ENCODE results near the gene TRDMT1. TPM values are rescaled to one million over a fixed set of nuclear protein-coding genes. Genes with fewer than 3 reads are reported as not detected.

TRDMT1 gene
- polyA plus RNA-seq, 10 donors = 6.5 to 11.3 (median 8.9) TPM

DNA sequence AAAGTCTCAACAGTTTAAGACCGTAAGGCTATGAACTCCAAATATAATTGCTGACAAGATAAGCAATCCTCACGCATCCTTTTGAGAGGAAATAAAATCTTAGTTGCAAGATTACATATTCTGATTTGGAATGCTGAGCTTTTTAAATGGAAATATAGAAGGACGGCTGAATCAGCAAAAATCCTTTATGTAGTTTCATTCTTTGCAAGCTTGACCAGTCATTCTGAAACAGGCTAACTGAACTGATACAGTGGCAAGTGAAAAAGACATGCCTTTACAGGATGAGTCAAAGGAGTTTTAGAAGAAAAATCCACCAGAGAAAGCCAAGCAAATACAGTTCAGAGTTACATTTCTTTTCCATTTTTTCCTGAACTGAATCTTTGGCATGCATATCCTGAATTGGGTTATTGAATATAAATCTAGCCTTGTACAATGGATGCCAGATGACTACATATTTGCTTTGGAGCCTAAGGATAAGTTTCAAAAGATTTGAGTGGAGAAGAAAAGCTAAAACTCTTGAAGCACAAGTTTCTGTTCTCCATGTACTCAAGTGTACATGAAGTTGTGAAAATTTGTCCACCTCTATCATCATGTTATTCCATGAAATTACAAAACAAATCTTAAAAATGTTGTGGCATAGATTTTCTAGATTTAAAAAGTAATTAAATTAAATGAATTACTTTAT is 30.9 kb upstream of the TRDMT1 start:
- no peak for DNase-seq

DNA sequence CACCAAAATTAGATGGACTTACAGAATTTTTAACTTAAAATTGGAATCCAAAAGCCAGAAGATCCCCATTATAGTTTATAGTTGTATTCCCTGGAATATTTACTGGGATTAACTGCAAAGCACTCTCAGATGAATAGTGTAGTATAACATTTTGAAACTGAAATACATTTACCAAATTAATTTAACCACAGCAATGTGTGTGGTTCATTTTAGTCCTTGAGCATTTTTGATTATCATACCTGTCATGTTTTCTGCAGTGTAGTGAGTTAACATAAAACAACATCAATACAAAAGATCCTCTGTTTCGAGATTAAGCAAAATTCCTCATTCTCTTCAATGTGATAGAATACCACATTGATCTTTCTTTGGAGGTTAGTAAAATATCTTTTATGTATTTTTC is 30.3 kb upstream of the TRDMT1 start:
- DNase-seq = no peak

DNA sequence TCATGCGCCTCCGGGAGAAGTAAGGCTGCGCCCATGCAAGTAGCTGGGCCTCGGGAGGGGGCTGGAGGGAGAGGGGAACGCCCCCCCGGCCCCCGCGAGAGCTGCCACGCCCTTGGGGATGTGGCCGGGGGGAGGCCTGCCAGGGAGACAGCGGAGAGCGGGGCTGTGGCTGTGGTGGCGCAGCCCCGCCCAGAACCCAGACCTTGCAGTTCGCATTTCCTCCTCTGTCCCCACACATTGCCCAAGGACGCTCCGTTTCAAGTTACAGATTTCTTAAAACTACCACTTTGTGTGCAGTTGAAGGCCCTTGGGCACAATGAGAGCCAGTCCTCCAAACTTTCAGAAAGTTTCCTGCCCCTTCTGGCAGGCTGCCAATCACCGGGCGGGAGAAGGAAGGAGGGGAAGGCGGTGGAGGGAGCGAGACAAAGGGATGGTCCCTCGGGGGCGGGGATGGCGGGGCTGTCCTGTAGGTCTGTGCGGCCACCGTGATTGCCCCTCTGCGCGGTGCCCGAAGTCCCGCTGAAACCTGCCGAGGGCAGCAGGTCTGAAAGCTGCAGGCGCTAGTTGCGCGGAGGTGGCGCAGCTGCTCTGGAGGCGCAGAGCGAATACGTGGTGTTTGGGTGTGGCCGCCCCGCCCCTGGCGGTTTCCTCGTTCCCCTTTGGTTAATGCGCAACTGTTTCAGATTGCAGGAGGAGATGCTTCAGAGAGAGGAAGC is 28.7 kb upstream of the TRDMT1 start:
- DNase-seq = peak; percentile 77 to 96 (median 87)

DNA sequence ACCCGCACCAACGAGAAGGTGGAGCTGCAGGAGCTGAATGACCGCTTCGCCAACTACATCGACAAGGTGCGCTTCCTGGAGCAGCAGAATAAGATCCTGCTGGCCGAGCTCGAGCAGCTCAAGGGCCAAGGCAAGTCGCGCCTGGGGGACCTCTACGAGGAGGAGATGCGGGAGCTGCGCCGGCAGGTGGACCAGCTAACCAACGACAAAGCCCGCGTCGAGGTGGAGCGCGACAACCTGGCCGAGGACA is 28.2 kb upstream of the TRDMT1 start:
- DNase-seq = no peak

DNA sequence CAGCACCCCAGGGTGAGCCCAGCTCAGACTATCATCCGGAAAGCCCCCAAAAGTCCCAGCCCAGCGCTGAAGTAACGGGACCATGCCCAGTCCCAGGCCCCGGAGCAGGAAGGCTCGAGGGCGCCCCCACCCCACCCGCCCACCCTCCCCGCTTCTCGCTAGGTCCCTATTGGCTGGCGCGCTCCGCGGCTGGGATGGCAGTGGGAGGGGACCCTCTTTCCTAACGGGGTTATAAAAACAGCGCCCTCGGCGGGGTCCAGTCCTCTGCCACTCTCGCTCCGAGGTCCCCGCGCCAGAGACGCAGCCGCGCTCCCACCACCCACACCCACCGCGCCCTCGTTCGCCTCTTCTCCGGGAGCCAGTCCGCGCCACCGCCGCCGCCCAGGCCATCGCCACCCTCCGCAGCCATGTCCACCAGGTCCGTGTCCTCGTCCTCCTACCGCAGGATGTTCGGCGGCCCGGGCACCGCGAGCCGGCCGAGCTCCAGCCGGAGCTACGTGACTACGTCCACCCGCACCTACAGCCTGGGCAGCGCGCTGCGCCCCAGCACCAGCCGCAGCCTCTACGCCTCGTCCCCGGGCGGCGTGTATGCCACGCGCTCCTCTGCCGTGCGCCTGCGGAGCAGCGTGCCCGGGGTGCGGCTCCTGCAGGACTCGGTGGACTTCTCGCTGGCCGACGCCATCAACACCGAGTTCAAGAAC is 27.7 kb upstream of the TRDMT1 start:
- peak; percentile 93 to 96 (median 96) for DNase-seq

DNA sequence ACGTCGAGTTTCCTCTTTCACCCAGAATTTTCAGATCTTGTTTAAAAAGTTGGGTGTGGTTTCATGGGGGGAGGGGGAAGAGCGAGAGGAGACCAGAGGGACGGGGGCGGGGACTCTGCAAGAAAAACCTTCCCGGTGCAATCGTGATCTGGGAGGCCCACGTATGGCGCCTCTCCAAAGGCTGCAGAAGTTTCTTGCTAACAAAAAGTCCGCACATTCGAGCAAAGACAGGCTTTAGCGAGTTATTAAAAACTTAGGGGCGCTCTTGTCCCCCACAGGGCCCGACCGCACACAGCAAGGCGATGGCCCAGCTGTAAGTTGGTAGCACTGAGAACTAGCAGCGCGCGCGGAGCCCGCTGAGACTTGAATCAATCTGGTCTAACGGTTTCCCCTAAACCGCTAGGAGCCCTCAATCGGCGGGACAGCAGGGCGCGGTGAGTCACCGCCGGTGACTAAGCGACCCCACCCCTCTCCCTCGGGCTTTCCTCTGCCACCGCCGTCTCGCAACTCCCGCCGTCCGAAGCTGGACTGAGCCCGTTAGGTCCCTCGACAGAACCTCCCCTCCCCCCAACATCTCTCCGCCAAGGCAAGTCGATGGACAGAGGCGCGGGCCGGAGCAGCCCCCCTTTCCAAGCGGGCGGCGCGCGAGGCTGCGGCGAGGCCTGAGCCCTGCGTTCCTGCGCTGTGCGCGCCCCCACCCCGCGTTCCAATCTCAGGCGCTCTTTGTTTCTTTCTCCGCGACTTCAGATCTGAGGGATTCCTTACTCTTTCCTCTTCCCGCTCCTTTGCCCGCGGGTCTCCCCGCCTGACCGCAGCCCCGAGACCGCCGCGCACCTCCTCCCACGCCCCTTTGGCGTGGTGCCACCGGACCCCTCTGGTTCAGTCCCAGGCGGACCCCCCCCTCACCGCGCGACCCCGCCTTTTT is 26.9 kb upstream of the TRDMT1 start, which contains the start of gene VIM:
VIM (plus strand) TSS at position 151 of the 925 bp plus-strand sequence. CDS start 1,182 bp downstream, outside the sequence.
- DNase-seq = peak; percentile 93 to 97 (median 96)

DNA sequence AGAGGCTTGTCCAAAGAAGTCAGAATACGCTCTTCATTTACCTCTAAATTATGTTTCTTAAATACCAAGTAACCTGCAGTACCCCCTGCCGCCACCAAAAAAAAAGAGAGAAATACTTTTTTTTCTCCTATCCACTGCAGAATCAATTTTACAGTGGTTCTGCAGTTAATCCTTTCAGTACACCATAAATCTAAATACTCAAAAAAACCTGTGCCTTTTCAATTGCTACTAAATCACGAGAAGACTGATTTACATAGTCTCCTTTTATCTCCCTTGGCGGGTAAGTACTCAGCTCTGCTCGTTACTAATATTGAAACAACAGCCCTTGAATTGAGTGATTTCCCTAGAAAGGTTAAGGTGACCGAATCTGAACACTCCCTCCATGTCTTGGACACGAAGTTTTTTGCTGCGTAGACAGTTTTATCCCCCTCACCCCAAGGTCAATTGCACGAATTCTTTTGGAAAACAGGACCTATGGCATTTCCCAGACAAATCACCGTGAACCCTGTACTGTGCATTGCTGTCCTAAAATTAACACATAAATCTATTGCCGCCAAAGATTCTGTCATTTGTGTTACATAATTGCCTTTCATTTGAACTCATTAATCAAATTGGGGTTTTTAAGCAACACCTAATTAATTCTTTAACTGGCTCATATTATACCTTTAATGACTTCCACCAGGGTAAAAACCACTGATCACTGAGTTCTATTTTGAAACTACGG is 26.1 kb upstream of the TRDMT1 start:
- DNase-seq = peak in 2 of 3 donors; percentile 39 to 79

DNA sequence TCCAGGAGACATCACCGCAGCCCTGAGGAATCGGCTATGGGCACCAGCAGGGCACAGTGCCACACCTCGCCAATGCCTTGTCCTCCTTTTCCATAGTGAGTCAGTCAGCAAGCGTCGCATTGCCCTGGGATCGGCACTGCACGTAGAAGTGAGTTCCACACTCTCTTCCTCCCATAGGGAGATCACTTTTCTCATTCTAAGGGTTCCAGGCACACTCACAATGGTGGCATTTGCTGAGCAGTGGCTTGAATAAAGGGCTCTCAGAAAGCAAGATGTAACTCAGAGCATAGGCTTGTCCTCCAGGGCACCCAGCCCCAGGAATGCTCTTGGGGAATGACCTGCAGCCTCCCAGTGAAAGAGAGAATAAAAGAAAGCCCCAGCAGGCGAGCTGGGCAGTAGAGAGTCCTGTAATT is 25.4 kb upstream of the TRDMT1 start:
- no peak for DNase-seq

DNA sequence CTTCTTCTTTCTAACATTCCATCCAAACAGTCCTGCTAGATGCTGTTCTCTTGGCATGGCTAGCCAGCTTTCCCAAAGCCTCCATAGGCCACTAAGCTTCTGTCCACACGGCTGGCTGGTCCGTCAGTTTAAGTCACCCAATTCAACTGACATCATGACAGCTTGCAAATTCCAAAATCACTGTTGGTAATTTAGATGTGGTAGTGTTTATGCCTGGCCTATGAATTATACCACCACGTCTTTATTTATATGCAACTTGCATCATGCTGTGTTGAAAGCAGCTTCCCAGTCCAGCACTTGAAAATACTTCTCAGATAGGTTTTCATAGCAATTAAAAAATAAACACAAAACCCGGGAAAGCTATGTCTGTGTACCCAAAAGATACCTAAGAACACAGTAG is 24.3 kb upstream of the TRDMT1 start:
- no peak for DNase-seq

DNA sequence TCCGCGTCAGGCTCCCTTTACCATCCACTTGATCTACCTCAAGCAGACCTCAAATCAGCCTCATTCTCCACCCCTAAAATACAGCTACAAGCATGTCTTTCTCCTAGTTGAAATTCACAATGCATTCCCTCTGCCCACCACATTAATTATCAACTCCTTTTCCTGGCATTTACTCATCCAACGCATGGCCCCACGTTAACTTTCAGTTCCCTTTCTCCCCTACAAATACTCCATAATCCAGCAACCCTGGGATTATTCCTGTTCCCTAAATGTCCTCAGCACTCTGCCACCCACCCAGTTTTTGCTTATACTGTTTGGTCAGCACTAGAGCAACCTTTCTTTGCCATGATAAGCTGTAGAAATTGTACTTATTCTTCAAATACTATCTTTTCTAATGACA is 20.9 kb upstream of the TRDMT1 start:
- no peak for DNase-seq

DNA sequence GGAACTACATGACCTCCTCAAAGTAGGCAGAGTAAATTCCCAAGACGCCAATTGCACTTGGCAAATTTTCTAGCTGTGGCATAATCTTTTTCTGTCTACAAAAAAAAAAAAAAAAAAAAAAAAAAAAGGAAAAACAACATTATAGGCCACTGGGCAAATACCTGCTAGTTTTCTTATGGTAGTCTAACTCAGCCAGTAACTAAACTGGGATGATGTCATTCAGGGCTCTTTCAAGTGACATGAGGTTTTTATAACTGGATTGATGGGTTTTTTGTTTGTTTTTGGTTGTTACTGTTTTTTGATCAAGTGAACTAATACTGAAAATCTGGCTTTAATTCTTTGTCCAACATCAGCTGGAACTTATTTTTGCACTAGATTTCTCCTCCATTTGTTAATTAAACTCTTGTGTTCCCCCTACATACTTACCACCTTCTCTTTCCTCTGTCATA is 19.2 kb upstream of the TRDMT1 start:
- DNase-seq = no peak

DNA sequence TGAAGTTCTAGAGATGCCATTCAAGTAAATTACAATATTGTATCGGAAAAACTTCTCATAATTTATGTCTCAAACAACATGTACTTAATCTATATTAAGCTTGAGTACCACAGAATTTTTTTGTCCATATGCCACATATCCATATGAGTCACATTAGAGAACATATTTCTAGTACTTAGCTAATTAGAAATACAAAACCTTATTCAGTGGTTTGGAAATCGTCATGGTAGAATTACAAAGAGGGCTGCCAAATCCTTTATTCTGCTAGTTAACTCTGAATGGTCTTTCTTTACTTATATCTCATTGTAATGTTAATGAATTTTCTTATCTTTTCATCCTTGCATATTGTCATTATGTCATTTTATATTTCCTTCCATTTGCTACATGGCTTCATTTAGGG is 17.6 kb upstream of the TRDMT1 start:
- DNase-seq = peak in 1 of 3 donors; percentile 67

DNA sequence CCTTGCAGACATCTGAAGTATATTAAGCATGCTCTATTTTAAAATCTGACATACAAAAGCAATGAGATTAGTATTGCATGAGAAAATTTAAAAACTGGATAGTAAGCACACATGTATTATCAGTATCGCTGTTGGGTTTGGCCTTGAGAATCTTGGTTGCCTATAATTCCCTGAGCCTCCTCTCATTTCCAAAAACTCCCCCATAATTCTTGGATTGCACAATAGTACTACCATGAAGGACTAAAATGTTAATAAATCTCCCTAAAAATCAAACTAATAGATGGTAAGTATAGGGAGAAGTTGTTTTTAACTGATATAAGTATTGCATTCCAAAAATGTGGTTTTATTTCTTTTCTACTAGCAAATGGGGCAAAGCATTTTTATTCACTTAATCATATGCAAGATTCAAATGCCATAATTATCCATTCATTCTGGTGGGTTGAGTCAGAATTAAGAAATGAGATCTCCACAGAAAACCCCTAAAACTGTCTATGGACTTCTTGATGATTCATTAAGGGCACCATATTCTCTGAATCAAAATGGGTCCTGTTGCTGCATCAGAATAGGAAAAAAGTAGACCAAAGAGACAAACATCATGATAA is 16.3 kb upstream of the TRDMT1 start:
- DNase-seq = peak in 1 of 3 donors; percentile 90

DNA sequence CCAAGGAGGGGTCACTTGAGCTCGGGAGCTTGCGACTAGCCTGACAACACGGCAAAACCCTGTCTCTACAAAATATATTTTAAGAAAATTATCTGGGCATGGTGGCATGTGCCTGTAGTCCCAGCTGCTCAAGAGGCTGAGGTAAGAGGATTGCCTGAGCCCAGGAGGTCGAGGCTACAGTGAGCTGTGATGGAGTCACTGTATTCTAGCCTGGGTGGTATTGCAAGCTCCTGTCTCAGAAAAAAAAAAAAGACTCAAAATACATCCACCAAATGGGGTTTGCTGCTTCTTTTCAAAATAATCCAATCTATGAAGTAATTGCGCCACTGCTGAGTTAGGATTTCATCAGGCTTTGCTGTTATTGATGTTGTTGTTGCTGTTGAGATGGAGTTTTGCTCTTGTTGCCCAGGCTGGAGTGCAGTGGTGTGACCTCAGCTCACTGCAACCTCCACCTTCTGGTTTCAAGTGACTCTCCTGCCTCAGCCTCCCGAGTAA is 15.5 kb upstream of the TRDMT1 start:
- no peak for DNase-seq

DNA sequence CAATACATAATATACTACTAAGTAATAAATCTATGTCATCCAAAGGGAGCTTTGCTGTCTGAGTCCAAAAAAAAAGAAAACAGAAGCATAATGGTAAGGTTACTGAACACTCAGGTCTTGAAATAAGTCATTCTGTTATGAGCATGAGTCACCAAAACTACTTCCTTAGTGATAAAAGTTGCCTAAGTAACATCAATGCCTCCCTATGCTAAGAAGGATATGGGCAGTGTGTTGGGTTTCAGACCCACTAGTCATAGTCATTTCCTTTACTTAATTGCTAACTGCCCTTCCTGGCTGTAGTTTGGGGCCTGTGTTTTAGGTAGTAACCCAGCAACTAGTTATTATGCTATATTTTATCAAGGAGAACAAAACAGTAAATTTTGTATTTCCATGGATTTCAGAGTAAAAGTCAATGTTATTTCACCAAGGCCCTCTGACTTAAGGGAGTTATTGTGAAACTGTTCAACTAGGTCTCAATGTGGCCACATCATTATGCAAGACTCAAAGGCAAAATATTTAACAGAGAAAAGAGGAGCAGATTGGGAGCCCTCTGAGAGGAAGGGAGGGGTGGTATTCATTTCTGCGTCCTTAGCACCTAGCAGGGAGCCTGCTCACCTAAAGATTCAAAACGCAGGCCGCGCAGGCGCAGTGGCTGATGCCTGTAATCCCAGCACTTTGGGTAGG is 14.9 kb upstream of the TRDMT1 start:
- DNase-seq = peak in 2 of 3 donors; percentile 64 to 95

DNA sequence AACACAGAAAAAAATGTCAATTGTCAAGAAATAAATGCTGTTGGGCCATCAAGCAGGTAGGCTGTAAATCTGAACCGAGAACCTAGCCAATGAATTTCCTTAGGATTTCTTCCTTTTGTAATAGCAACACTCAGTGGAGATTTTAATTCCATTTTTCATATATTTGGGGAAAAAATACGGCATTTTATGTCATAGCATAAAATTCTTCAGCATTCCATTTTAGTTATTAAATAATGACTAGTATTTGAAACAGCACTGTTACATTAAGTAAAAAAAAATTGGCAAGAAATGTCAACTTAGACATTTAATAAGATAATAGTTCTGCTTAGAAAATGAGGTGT is 14.3 kb upstream of the TRDMT1 start:
- DNase-seq = no peak

DNA sequence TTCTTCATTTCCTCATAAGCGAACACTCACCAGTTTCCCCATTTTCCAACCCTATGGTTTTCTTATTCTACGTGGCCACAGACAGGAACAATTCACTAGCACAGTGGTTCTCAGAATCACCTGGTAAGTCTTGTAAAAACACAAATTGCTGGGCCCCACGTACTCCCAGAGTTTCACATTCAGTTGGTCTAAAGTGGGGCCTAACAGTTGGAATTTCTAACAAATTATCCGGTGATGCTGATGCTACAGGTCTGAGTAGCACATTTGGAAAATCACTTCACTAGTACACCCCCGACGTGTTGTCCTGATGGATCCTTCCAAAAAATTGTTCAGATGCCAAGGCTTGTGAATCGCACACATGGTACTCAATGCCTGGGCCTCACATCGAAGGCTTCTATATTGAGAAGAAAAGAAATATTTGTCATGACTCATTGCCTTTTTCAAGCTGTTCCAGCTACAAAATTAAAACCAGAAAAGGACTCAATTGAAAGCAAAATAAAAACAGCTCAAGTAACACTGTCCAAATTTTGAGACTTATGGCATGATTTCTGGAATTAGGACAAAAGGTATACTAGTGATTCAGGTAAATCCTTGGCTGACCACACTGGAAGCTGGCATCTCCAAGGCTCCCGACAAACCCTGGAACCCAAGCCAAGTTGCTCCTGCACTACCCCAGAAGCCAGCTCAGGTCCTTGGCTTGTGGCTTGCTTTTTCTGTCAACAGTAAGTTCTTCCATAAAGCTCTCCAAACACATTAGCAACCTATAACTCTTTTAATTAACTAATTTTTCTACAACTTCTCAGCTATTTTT is 13.7 kb upstream of the TRDMT1 start:
- DNase-seq = peak; percentile 73 to 98 (median 91)

DNA sequence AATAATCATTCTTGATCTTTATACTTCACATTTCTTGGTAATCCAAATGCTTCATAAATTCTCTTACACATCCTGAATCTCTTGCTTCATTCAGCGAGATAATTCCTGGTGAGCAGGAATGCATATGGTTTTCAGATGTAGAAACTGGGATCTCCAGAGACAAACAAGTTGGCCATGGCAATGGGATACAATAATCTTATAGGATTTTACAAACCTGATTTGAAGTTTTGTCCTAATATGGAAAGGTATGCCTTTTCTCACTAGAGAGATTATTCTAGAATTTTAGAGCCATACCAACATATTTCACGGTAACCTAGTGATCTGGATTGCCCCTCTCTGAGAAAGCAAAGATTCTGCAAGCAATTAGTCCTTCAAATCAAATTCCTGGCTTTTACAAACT is 13.1 kb upstream of the TRDMT1 start:
- DNase-seq = peak in 1 of 3 donors; percentile 68
